ENCODE data around the gene RPUSD4. TPM values are rescaled to one million over a fixed set of nuclear protein-coding genes. Genes with fewer than 3 reads are reported as not detected.

Gene RPUSD4
- polyA plus RNA-seq, 1 donor from 2014 or later, result 43.4 TPM

DNA sequence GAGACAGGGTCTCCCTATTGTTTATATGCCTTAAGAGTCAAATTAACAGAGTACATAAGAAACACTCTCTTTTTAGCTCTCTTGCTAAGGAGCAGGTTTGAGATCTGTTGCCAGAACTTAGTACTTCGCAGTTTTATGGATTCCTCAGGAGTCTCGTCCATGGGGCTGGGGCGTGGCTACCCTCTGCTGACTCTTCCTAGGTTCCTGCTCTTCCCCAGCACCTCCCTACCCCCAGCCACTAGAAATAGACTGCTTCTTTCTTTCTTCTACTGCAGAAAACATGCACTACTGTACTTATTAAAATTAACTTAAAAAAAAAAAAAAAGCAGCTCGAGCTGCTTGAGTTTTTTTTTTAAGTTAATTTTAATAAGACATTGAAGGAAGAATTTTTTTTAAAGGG, 8.1 kb upstream of the RPUSD4 start:
- Histone ChIP-seq H3F3A (ENCODE audit: insufficient read depth, low read length, poor library complexity, severe bottlenecking) (no peaks in the 10 kb centered on the region), H3K9me2 (ENCODE audit: insufficient read depth, low read length) (no peaks in the 10 kb centered on the region), H3K4me2 (ENCODE audit: low read length) (no peak overlapping the region), H2AFZ (ENCODE audit: low read depth, low read length) (no peak overlapping the region), H3K27me3 (ENCODE audit: insufficient read depth, low read depth, low read length) (no peaks in the 10 kb centered on the region), H3K4me3 (ENCODE audit: low read length) (no peak overlapping the region), H3K27ac (ENCODE audit: low read length) (no peak overlapping the region), H3K9me3 (ENCODE audit: low read length) (no peaks in the 10 kb centered on the region), H3K9ac (ENCODE audit: low read length) (no peak overlapping the region), H3K79me2 (replicated peaks; ENCODE audit: insufficient read depth, low read length) (peaks cover 30% of the 10 kb centered on the region), H4K20me1 (ENCODE audit: insufficient read depth) (no peaks in the 10 kb centered on the region), H3K36me3 (ENCODE audit: insufficient read depth, low read length) (no peaks in the 10 kb centered on the region)
- no peak for TF ChIP-seq SMC3 (conservative IDR thresholded peaks at IDR 0.05; ENCODE audit: poor library complexity)

DNA sequence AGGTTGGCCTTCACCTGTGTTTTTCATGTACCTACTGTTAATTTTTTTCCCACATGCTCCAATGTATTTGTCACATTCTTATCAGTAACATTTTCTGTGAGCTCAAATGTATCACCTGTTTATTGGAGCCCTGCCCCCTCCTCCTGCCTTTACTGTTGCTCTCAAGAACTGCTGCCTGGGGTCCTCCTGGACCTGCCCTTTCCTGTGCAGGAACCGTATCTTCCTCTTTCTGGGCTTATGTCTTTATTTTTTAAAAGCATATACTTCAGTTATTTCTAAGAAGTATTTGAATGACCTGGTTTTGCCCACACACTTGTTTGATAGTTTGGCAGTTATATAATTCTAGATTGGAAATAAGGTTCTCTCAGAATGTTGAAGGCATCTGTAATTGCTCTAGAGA, 6.0 kb upstream of the RPUSD4 start:
- H3K9ac ChIP-seq (ENCODE audit: low read length), result no peak overlapping the region
- no peaks in the 10 kb centered on the region for H3F3A ChIP-seq (ENCODE audit: insufficient read depth, low read length, poor library complexity, severe bottlenecking)
- H3K27me3 ChIP-seq (ENCODE audit: insufficient read depth, low read depth, low read length), result no peaks in the 10 kb centered on the region
- no peak overlapping the region for H2AFZ ChIP-seq (ENCODE audit: low read depth, low read length)
- H3K9me2 ChIP-seq (ENCODE audit: insufficient read depth, low read length), result no peaks in the 10 kb centered on the region
- H3K36me3 ChIP-seq (ENCODE audit: insufficient read depth, low read length), result no peaks in the 10 kb centered on the region
- H3K4me3 ChIP-seq (ENCODE audit: low read length), result no peak overlapping the region
- TF ChIP-seq POLR2AphosphoS5 (IDR thresholded peaks at IDR 0.05), result no peak
- TF ChIP-seq TAF1 (IDR thresholded peaks at IDR 0.05; ENCODE audit: low read depth), result no peak
- no peak for TF ChIP-seq EZH2 (IDR thresholded peaks at IDR 0.05; ENCODE audit: borderline replicate concordance, insufficient read depth, low read length, poor library complexity, severe bottlenecking)
- TF ChIP-seq, protein P1, sequence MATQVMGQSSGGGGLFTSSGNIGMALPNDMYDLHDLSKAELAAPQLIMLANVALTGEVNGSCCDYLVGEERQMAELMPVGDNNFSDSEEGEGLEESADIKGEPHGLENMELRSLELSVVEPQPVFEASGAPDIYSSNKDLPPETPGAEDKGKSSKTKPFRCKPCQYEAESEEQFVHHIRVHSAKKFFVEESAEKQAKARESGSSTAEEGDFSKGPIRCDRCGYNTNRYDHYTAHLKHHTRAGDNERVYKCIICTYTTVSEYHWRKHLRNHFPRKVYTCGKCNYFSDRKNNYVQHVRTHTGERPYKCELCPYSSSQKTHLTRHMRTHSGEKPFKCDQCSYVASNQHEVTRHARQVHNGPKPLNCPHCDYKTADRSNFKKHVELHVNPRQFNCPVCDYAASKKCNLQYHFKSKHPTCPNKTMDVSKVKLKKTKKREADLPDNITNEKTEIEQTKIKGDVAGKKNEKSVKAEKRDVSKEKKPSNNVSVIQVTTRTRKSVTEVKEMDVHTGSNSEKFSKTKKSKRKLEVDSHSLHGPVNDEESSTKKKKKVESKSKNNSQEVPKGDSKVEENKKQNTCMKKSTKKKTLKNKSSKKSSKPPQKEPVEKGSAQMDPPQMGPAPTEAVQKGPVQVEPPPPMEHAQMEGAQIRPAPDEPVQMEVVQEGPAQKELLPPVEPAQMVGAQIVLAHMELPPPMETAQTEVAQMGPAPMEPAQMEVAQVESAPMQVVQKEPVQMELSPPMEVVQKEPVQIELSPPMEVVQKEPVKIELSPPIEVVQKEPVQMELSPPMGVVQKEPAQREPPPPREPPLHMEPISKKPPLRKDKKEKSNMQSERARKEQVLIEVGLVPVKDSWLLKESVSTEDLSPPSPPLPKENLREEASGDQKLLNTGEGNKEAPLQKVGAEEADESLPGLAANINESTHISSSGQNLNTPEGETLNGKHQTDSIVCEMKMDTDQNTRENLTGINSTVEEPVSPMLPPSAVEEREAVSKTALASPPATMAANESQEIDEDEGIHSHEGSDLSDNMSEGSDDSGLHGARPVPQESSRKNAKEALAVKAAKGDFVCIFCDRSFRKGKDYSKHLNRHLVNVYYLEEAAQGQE (IDR thresholded peaks at IDR 0.05; ENCODE audit: borderline replicate concordance), result no peak
- TF ChIP-seq EP300 (conservative IDR thresholded peaks at IDR 0.05; ENCODE audit: poor library complexity, severe bottlenecking), result no peak
- TF ChIP-seq SMC3 (conservative IDR thresholded peaks at IDR 0.05; ENCODE audit: poor library complexity), result no peak
- TF ChIP-seq RAD21 (conservative IDR thresholded peaks at IDR 0.05), result no peak
- TF ChIP-seq, protein P2, sequence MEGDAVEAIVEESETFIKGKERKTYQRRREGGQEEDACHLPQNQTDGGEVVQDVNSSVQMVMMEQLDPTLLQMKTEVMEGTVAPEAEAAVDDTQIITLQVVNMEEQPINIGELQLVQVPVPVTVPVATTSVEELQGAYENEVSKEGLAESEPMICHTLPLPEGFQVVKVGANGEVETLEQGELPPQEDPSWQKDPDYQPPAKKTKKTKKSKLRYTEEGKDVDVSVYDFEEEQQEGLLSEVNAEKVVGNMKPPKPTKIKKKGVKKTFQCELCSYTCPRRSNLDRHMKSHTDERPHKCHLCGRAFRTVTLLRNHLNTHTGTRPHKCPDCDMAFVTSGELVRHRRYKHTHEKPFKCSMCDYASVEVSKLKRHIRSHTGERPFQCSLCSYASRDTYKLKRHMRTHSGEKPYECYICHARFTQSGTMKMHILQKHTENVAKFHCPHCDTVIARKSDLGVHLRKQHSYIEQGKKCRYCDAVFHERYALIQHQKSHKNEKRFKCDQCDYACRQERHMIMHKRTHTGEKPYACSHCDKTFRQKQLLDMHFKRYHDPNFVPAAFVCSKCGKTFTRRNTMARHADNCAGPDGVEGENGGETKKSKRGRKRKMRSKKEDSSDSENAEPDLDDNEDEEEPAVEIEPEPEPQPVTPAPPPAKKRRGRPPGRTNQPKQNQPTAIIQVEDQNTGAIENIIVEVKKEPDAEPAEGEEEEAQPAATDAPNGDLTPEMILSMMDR (IDR thresholded peaks at IDR 0.05; ENCODE audit: poor library complexity, severe bottlenecking), result no peak
- no peak for TF ChIP-seq MXI1 (conservative IDR thresholded peaks at IDR 0.05; ENCODE audit: poor library complexity, severe bottlenecking)
- H3K79me2 ChIP-seq (replicated peaks; ENCODE audit: insufficient read depth, low read length), result peaks cover 44% of the 10 kb centered on the region
- no peak overlapping the region for H3K27ac ChIP-seq (ENCODE audit: low read length)
- no peaks in the 10 kb centered on the region for H3K9me3 ChIP-seq (ENCODE audit: low read length)
- no peaks in the 10 kb centered on the region for H4K20me1 ChIP-seq (ENCODE audit: insufficient read depth)
- H3K4me2 ChIP-seq (ENCODE audit: low read length), result no peak overlapping the region
